Glutamatergic neuron (in vitro differentiated cells): ENCODE measurements around the gene FBXO22. TPM values are rescaled to one million over a fixed set of nuclear protein-coding genes. Genes with fewer than 3 reads are reported as not detected.
"Not testable (repeated sequence)": the region's sequence is repeated elsewhere in the genome, so short reads cannot be mapped to it uniquely, and the experiment has no call there.

Experiments
- DNase-seq: peaks from one replicate; pipeline ENCODE4 v3.0.0; 2022
- H3K27ac Mint-ChIP-seq: one replicate; pipeline ENCODE4 v1.8.0; 2020; ENCODE audit warnings: mild to moderate bottlenecking, mixed read lengths, inconsistent platforms; ENCODE audit not compliant: unreplicated experiment
- H3K27me3 Mint-ChIP-seq: one replicate; pipeline ENCODE4 v1.8.0; 2020; ENCODE audit warnings: mild to moderate bottlenecking, moderate library complexity, mixed read lengths, inconsistent platforms; ENCODE audit not compliant: unreplicated experiment
- H3K36me3 Mint-ChIP-seq: one replicate; pipeline ENCODE4 v1.8.0; 2020; ENCODE audit warnings: mild to moderate bottlenecking, mixed read lengths, inconsistent platforms; ENCODE audit not compliant: unreplicated experiment
- H3K4me1 Mint-ChIP-seq: one replicate; pipeline ENCODE4 v1.8.0; 2020; ENCODE audit warnings: mild to moderate bottlenecking, low read depth, mixed read lengths, inconsistent platforms; ENCODE audit not compliant: unreplicated experiment
- H3K4me3 Mint-ChIP-seq: one replicate; pipeline ENCODE4 v1.8.0; 2020; ENCODE audit warnings: mild to moderate bottlenecking, mixed read lengths, inconsistent platforms; ENCODE audit not compliant: unreplicated experiment
- H3K9me3 Mint-ChIP-seq: one replicate; pipeline ENCODE4 v1.8.0; 2020; ENCODE audit warnings: mild to moderate bottlenecking, moderate library complexity, mixed read lengths, inconsistent platforms; ENCODE audit not compliant: unreplicated experiment
- total RNA-seq: library from RNA; stranded (reverse); fragmentation: NEBNext Ultra II Directional; extraction: Animal tissue kit (Norgen Biotek cat#: 25700); gene quantifications from one replicate; pipeline ENCODE4 v1.2.1, GENCODE V29; 2021; ENCODE audit not compliant: unreplicated experiment
- TF ChIP-seq, protein P1 (sequence below): fragments of 200-600 bp; sonication (generic); IDR thresholded peaks from one replicate; pipeline ENCODE4 v1.5.0; 2021; ENCODE audit not compliant: partially characterized antibody, unreplicated experiment

FBXO22 gene
- total RNA-seq, 1 donor from 2014 or later: 45.1 TPM

DNA sequence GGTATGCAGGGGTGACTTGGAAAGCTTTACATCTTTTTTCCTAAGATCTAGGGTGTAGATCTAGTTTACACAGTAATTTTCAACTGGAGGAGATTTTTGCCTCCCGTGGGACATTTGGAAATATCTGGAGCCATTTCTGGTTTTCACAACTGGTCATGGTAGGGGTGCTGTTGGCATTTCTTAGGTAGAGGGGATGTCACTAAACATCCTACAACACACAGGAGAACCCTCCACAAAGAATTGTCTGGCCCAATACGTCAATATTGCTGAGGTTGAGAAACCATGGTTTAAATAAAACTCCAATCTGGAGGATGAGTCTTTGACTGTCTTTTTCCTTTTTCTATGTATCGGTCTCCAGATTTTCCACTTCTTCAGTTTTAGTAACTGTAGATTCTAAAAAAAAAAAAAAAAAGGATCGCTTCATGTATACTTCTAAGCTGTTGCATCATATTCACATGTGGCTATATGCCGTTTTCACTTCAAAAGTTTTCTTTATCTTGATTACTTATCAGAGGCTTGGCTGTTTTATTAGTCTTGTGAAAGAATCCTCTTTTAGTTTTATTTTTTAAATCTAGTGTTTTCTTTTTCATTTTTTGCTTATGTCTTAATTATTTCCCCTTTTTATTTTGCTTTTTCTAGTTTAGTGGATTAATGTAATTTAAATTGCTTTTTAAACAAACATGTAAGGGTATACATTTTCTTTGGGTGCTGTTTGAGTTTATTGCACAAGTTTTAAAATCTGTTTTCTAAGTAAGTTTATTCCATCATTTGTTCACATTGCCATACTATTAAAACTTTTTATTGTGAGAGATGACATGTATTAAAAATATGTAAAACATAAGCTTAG is 39.2 kb upstream of the FBXO22 start:
- no peak overlapping the region for H3K4me3 Mint-ChIP-seq
- no peaks in the 10 kb centered on the region for H3K27me3 Mint-ChIP-seq
- no peaks in the 10 kb centered on the region for H3K9me3 Mint-ChIP-seq
- TF ChIP-seq, protein P1, sequence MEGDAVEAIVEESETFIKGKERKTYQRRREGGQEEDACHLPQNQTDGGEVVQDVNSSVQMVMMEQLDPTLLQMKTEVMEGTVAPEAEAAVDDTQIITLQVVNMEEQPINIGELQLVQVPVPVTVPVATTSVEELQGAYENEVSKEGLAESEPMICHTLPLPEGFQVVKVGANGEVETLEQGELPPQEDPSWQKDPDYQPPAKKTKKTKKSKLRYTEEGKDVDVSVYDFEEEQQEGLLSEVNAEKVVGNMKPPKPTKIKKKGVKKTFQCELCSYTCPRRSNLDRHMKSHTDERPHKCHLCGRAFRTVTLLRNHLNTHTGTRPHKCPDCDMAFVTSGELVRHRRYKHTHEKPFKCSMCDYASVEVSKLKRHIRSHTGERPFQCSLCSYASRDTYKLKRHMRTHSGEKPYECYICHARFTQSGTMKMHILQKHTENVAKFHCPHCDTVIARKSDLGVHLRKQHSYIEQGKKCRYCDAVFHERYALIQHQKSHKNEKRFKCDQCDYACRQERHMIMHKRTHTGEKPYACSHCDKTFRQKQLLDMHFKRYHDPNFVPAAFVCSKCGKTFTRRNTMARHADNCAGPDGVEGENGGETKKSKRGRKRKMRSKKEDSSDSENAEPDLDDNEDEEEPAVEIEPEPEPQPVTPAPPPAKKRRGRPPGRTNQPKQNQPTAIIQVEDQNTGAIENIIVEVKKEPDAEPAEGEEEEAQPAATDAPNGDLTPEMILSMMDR: no peak
- no peak overlapping the region for H3K27ac Mint-ChIP-seq
- H3K36me3 Mint-ChIP-seq: no peaks in the 10 kb centered on the region
- DNase-seq: no peak
- H3K4me1 Mint-ChIP-seq: peaks cover 33% of the 10 kb centered on the region

DNA sequence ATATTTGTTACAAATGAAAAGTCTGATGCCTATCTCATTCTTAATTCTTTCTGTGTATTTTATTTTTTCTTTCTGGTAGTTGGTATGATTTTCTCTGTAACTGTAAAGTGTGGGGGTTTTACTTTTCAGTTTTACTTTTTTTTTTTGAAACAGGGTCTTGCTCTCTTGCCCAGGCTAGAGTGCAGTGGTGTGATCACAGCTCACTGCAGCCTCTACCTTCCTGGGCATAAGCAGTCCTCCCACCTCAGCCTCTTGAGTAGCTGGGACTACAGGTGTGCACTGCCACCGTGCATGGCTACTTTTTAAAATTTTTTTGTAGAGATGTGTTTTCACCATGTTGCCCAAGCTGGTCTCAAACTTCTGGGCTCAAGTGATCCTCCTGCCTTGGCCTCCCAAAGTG is 37.6 kb upstream of the FBXO22 start:
- H3K4me3 Mint-ChIP-seq, DNase-seq, H3K27me3 Mint-ChIP-seq, H3K36me3 Mint-ChIP-seq, H3K9me3 Mint-ChIP-seq: not testable (repeated sequence)
- H3K4me1 Mint-ChIP-seq: peaks cover 38% of the 10 kb centered on the region
- H3K27ac Mint-ChIP-seq: peak overlapping the region; percentile 57

DNA sequence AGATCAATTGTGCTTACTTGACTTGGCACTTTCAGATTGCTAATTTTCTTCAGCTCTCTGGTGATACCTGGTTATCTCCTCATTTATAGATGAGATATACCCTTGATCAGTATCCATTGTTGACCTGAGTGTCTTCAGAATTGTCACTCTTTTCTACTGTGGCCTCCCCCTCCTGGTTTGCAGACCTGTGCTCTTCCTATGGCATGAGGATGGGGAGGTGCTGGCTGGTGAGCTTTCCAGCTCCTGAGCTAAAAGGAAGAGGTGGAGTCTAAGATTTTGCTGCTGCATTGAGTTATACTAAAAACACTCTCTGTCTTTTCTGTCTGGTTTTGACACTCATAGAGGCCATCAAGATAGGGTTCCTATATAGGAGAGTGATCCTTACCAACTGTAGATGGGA is 36.8 kb upstream of the FBXO22 start:
- peak overlapping the region; percentile 40 for H3K27ac Mint-ChIP-seq
- TF ChIP-seq, protein P1: no peak
- peaks cover 5% of the 10 kb centered on the region for H3K27me3 Mint-ChIP-seq
- no peaks in the 10 kb centered on the region for H3K9me3 Mint-ChIP-seq
- H3K4me3 Mint-ChIP-seq: no peak overlapping the region
- no peak for DNase-seq
- H3K4me1 Mint-ChIP-seq: peaks cover 43% of the 10 kb centered on the region
- peaks cover 3% of the 10 kb centered on the region for H3K36me3 Mint-ChIP-seq

DNA sequence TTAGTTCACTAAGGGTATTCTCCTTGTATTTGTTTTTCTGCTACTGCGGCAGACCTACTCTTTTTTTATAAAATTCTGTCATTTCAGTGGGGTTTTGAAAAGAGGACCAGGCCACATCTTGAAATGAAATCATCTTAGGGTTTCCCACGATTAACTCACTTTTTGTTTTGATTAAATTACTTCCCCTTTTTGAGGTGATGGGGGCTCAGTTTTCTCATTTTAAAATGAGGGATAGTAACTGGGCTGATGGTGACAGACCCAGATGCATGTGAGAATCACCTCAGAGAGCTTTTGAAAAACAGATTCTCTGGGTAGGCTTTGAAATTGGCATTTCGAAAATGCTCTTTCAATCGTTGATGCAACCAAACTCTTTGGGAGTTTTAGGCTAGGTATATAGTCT is 36.2 kb upstream of the FBXO22 start:
- no peak for DNase-seq
- H3K9me3 Mint-ChIP-seq: no peaks in the 10 kb centered on the region
- H3K27me3 Mint-ChIP-seq: peaks cover 5% of the 10 kb centered on the region
- peaks cover 3% of the 10 kb centered on the region for H3K36me3 Mint-ChIP-seq
- H3K4me1 Mint-ChIP-seq: peaks cover 43% of the 10 kb centered on the region
- peak overlapping the region; percentile 40 for H3K27ac Mint-ChIP-seq
- TF ChIP-seq, protein P1: no peak
- H3K4me3 Mint-ChIP-seq: no peak overlapping the region

DNA sequence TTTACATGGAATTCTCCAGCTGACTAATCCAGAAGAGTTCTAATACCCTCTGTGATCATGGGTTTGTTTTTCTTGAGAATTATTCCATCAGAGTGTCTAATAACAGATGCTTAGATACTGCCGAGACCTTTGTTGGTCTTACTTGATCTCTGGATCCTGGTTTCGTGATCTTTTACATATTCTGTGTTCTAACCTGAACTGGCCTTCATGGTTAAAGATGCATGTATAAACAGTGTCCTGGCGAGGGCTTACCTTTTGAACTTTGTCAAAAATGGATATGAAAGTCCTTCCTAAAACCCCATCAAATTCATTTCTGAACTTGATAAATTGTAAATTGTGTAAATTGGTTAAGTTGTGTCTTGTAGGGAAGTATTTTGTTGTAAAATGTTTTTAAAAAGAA is 35.7 kb upstream of the FBXO22 start:
- DNase-seq: no peak
- Mint-ChIP-seq H3K27me3 (peaks cover 5% of the 10 kb centered on the region), H3K27ac (peak overlapping the region; percentile 57), H3K4me1 (peaks cover 42% of the 10 kb centered on the region), H3K4me3 (peak overlapping the region; percentile 20), H3K36me3 (peaks cover 3% of the 10 kb centered on the region), H3K9me3 (no peaks in the 10 kb centered on the region)
- TF ChIP-seq, protein P1: no peak
